GM12873 (cell line): Measurements from ENCODE around the gene TMEM161A.
A peak's percentile ranks its signal among the peaks of the same experiment; 100 is the strongest.

Experiments used
- CTCF ChIP-seq: IDR thresholded peaks from 2 replicates; pipeline ENCODE4 v1.5.1; 2012; ENCODE audit warnings: low read depth, mild to moderate bottlenecking, moderate library complexity, low read length, control low read depth; ENCODE audit not compliant: insufficient read depth; ENCODE audit errors: missing control alignments

The TMEM161A gene

DNA sequence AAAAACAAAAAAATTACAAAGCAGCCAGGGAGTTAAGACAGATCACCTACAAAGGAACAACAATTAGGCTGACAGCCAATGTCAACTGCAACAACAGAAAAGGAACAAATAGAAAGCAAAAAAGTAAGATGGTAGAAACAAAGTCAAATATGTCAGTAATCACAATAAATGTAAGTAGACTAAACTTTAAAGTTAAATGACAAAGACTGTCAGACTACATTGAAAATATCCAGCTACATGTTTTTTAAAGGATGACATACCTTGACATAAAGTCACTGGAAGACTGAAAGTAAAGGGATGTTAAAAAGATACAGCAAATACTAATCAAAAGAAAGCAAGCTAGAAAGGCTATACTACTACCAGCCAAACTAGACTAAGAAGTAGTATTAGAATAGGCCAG, 14.9 kb downstream of the TMEM161A start:
- no peak for TF ChIP-seq CTCF

GRCh38 chr19:19122902-19123301, 15.4 kb downstream of the TMEM161A start:
- TF ChIP-seq CTCF: no peak

GRCh38 chr19:19121371-19121770, 16.9 kb downstream of the TMEM161A start:
- TF ChIP-seq CTCF: no peak

GRCh38 chr19:19120308-19121231, 17.7 kb downstream of the TMEM161A start:
- TF ChIP-seq CTCF: no peak

DNA sequence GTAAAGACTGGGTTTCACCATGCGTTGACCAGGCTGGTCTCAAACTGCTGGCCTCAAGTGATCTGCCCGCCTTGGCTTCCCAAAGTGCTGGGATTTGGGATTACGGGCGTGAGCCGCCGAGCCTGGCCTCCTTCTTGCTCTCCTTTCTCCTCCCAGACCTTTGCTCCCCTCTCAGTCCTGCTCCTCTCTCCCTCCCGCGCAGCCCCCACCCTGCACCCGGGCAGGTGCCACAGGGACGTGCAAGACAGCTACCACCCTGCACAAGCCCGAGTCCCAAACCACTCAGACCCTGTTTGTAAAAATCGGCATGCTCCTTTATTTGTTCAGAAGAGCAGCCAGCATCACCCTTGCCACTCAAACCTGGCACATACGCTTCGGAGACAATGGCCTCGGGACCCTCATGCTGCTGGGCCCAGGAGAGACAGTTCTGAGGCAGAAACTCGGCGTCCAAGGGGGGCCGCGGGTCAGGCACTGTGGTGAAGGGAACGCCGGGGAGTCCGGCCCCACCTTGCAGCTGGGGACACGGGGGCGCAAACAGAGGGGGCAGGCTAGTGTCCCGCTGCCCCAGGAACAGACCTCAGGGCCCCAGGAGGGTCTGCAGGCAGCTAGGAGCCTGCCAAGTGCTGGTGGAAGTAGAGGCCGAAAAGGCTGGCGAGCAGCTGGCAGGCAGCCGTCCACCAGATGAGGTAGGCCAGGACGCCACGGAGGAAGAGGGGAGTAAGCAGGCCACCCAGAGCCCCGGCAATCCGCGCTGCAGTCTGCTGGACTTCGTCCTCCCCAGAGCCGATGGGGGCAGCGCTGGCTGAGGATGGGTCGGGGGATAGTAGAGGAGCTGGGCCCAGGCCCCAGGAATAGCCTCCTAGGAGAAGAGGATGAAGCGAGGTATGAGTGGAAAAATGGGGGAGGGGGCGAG, 18.7 kb downstream of the TMEM161A start:
- TF ChIP-seq CTCF: no peak

GRCh38 chr19:19115954-19116353, 22.3 kb downstream of the TMEM161A start:
- peak; percentile 82 for TF ChIP-seq CTCF
